Kidney glomerular epithelial cell (primary cell): ENCODE data around the gene SEMA3B.
A peak's percentile ranks its signal among the peaks of the same experiment; 100 is the strongest.
"Not testable (repeated sequence)": the region's sequence is repeated elsewhere in the genome, so short reads cannot be mapped to it uniquely, and the experiment has no call there.

Experiments
- DNase-seq: peaks from one replicate; lab custom pipeline; 2025; lab: John Stamatoyannopoulos, UW

The SEMA3B gene

DNA sequence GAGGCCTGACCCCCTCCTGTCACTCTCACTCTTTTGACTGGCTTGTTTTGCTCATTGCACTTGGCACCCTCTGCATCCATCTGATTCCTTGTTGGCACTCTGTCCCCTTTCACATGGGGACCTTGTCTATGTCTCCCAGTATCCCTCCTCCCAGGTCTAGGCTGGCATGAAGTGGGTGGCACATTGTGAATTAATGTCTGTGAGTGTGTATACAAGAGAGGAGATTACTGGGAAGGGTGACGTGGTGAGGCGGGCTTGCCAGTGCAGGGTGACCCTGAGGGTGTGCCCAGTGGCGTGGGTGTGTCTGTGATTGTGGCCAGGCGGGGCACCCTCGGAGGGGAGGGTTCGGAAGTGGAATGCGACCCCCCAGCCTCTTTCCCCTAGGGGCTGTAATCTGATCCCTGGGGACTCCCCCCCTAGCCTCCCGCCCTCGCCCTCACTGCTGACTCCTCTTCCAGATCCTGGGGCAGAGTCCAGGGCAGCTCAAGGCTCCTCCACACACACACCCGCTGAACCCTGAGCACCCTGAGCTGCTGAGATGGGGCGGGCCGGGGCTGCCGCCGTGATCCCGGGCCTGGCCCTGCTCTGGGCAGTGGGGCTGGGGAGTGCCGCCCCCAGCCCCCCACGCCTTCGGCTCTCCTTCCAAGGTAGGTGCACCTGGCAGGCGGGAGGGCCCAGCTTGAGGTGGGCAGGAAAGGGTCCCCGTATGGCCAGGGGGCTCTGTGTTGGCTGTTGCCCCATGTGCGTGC, at the start of gene SEMA3B:
TSS of gene SEMA3B (plus strand) at position 445 of the 749 bp plus-strand sequence. CDS start at position 539, 94 bp downstream.
- DNase-seq = peak; percentile 72

DNA sequence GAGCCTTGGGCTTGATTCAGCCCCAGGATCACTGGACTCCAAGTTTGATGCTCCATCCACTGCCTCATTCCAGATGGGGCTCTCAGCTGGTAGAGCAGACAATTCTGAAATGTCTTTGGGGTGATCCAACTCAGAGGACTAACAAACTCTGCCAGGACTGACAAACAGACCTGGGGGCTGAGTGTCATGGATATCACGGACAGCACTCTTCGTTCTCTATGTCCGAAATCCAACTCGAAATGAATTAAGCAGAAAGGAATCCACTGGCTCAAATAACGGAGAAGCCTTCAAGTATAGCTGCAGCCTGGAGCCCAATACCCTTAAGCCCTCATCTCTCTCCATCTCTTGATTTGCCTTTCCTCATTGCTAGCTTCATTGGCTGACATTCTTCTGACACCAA, 49.7 kb upstream of the SEMA3B start:
- DNase-seq = no peak

DNA sequence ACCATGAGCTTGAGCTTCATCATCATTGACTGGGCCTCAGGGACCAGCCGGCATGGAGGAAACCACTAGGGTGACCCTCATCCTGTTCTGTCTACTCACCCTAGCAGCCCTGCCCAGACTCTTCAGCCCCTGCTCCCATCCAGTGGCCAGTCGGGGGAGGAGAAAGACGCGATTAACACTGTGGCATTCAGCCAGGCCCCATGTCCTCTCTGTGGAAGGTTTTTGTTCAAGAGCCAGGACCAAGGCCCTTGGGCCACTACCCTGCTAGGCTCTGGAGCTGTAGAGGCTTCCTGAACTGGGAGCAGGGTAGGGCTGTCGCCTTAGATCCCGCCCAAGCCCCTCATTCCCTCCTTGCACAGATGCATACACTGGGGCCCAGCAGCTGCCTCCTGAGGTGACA, 48.8 kb upstream of the SEMA3B start:
- no peak for DNase-seq

DNA sequence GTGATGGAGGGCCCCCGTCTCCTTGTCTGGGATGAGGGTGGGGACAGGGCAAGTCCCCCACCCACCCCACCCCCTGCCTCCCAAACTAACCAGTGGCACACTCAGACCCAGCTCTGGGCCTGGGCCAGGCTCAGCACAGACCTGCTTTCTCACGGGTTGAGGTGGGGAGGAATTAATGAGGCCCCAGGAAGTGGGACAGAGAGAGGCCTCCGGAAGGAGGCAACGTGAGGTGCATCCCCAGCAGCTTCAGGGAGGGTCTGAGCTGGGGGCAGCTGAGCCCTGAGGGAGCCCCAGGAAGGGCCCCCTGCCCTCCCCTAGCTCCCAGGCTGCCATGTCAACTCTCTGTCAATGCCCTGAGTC, 47.9 kb upstream of the SEMA3B start:
- no peak for DNase-seq

DNA sequence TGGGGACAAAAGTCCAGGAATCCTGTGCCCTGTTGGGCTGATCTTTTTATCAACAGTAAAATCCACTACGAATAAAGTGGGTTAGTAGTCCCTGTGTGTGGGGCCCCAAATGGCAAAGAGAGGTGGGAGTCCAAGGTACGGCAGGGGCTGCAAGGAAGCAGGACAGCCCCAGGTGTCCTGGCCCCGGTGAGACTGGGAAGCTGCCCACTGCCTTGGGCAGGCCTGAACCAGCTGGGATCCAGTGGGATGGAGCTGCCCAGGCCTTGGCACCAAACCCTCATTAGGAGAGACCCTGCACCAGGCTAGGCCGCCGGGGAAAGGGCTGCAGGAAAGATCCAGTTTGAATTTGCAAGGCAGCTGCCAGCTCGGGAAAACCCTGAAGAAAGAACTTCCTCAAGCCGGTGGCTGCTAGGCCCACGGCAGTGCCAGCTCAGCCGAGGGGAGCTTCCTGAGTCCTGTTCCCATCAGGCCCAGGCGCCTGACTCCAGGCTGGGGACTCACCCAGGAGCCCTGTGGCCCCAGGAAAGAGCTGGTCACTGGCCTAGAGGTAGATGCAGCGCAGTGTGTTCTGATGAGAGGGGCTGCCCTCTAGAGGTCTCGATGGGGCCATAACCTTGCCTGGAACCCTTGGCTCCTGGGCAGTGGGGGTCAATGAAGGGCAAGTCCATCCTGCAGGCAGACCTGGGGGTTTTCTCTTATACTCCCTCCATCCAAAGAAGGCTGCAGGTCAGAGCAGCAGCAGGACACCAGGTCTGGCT, 47.4 kb upstream of the SEMA3B start:
- no peak for DNase-seq

DNA sequence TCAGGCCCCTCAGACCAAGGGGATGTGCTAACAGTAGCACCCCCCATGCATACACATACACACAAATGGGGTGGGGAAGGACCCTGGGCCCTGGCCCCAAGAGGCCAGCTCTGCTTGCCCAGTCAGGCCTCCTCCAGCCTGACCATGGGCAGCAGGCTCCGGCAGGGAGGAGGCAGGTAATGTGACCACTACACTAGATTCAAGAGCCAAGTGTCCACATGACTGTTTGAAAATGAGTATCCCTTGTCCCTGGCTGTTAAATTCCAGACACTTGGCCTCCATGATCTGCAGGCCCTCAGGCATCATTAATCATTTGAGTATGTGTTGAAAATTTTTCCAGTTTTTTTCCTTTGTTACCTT, 46.8 kb upstream of the SEMA3B start:
- no peak for DNase-seq

DNA sequence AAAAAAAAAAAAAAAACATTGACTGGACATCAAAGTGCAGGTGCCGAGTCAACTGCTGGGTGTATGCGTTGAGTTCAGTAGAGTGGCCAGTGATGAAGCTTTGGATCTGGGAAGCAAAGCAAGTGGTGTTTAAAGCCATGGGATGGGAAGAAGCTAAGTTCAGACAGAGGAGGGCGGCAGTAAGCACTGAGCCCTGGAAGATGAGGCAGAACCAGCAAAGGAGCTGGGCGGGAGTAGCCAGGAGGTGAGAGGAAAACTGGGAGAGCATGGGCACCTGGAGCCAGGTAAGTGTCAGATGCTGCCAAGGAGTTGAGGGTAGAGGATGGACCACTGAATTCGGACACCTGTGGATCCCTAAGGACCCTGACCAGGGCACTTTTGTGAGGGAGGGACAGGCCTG, 44.3 kb upstream of the SEMA3B start:
- DNase-seq = no peak

DNA sequence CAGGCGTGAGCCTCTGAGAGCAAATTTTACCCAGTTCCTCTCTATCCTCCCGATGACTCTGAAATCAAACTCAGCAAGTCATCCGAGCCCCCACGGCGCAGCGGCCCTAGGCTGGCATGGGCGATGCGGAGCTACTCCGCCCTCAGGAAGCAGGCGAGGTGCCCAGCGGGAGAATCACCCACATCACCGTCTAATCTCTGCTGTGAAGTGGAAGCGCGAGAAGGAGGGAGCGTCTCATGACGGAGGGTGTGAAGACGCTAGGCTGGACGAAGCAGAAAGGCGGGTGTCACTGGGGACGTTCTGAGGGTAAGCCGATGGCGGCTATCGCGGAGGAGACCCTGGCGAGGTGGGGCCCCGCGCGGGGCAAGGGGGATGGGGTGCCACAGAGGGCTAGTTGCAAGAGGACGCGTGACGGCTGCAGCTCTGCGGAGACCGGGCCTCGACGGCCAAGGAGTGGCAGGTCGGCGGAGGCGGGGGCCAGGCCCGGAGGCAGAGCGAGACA, 42.0 kb upstream of the SEMA3B start:
- DNase-seq = no peak

DNA sequence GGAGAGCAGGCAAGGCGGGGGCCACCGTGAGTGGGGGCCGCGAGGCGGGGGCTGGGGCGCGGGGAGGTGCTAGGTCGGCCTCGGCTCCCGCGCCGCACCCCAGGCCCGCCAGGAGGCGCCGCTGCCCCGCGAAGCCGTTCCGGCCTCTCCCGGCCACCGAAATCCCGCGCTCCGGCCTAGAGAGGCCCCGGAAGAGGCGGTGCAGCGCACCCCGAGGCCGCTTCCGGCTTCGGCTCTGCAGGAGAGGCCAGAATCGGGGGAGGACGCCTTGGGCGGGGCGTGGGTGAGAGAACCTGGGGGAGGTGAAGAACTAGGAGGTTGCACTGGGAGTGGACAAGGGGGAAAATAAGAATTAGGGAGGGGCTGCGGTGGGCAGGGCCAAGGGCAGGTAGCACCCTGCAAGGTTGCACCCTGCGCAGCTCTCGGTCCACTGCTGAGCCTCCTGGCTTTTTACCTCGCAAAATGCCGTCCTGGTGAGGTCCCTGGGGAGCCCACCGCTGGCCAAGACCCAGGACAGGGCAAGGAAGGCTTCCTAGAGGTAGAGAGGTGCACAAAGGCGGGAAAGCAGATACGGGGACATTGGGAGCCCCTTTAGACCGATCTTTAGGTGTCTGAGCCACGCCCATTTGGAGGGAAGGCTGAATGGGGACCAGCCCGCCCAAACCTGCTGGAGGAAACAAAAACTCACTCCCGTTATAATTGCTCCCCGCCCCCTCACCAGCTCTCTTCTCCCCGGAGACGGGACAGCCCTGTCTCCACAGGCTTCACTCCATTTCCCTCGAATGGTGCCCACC, 41.4 kb upstream of the SEMA3B start:
- peak; percentile 90 for DNase-seq

DNA sequence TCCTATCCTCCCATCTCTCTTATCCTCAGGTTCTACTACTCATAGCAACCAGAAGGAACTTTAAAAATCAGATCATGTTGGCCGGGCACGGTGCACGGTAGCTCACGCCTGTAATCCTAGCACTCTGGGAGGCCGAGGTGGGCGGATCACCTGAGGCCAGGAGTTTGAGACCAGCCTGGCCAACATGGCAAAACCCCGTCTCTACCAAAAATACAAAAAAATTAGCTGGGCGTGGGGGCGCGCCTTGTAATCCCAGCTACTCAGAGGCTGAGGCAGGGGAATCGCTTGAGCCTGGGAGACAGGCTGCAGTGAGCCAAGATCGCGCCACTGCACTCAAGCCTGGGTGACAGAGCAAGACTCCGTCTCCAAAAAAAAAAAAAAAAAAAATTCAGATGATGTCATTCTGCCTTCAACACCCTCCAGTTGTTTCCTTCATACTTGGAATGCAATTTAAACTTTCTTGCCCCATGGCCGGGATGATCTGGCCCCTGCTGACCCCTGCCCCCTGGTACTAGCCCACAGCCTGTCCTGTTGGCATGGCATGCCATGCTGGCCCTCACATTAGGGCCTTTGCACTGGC, 40.7 kb upstream of the SEMA3B start:
- not testable (repeated sequence) for DNase-seq

DNA sequence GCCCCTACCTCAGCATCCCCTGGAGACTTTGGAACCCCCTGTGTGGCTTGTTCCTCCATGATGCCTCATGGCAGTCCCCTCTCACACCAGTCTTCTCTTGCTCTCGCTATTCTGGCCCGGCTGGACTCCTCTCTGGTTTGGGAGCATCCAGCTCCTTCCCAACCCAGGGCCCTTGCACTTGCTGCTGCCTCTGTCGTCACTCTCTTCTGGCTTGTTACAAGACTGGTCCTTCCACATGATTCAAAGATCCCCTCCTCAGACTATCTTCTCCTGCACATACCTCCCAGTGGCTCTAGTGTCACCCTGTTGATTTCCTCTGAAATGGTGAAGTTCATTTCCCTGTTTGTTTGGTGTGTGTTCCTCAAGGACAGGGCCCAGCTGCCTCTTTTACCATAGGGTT, 39.5 kb upstream of the SEMA3B start:
- no peak for DNase-seq

DNA sequence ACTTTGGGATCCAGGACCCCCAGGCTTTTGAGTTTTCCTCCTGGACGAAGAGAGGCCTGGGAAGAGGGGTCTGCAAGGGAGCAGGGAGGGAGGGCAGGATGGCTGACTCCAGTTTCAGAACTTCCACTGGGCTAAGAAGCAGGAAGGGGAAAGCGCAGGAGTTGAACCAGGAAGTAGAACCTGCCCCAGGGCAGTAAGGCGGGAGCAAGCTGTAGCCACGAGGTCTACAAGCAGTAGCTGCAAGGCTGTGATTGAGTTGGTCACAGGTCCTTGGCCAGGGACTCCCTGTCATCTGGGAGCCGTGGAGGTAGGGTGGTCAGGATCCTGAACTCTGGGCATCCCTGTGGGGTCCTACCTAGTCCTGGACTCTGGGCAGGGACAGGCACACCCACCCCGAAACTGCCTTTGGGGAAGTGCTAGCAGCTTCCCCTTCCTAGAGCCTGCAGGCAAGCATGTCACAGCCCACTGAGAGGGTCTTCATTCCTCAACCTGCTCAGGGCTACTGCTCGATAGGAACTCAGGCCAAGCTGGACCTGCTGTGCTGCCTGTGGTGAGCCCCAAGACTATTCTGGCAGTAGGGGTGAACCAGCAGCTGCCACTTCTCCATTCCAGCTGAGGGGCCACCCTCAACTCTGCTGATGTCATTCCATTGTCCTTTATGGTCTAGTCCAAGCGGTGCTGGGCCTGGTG, 38.7 kb upstream of the SEMA3B start:
- DNase-seq = no peak

DNA sequence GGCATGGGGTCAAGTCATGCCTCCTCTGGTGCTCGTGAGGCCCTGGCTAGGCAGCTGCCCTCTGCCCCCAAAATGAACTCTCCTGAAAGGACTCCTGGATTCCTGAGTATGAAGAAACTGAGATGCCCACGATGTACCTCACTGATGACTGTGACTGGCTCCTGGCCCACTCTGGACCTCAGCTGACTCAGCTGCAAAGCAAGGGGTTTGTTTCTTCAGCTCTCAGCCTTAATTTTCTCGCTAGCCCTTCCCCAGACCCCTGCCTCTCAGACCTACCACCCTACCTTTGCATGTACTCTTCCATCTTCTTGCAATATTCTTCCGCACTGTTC, 38.2 kb upstream of the SEMA3B start:
- no peak for DNase-seq

DNA sequence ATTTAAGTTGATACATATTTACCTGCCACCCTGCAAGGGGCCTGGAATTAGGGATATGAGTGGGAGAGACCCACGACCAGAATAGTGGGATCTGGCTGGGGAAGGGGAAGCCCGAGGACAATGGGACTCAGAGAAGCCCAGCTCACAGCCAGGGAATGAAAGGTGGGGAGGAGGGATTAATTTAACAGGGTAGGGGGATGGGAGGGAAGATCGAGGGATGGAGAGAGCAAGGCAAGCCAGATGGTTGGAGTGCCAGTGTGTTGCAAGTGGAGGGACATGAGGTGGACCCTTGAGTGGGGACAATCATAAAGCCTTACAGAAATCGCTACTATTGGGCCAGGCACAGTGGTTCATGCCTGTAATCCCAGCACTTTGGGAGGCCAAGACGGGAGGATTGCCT, 37.4 kb upstream of the SEMA3B start:
- DNase-seq = no peak

DNA sequence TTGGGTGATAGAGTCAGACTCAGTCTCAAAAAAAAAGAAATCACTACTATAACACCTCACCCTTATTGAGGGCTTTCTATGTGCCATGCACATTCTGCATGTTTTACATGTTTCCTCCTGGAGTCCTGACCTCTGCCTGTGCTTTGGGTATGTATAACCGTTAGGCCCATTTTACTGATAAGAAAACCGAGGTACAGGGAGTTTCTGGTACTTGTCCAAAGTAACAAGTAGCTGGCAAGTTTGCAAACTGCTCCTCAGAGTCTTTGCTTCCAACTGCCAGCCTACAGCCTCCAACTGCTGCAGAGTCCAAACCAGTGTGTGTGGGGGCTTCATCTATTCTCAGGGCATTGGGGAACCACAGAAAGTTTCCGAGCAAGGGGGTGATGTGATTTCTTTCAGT, 36.6 kb upstream of the SEMA3B start:
- no peak for DNase-seq

DNA sequence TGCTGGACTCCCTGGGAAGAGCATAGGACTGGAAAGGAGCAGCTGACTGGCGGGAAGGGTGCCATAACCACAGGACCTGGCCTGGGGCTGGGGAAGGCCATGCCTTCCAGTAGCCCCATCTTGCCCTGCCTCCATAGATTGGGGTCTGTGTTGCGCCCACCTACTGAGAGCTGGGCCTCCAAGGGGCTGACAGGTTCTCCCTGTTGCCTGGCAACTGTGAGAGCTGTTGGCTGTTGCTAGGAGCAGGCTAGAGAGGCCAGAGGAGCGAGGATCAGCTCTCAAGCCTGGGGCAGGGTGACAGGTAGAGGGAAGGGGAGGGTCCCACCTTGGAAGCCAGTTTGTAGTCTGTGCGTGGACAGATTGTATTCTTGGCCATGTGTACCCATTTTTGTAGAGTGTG, 35.8 kb upstream of the SEMA3B start:
- DNase-seq = no peak

DNA sequence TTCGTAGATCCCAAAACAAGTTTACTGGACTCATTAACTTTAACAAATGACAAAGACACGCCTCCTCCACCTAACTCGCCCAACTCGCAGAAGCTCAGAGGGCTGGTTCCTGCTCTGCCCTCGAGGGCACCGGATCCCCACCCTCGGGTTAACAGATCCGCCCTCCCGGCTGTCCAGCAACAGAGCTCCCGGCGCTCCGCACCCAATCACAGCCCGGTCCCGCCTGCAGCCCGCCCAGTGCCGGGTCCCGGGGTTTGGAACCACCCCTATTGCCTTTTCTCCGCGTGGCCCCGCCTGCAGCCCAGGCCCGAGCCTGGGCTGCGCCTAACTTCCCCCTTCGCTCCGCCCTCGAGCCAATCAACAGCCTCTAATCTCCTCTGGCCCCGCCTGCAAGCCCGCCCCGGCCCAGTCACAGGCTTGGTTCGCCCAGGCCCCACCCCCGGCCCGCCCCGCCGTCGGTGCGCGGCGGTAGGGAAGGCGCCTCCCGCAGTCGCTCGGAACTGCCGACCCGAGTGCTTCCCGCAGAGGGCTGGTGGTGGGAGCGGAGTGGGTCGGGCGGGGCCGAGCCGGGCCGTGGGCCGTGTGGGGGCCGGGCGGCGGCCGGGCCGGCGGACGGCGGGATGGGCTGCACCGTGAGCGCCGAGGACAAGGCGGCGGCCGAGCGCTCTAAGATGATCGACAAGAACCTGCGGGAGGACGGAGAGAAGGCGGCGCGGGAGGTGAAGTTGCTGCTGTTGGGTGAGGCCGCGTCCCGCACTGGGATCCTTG, 33.0 kb upstream of the SEMA3B start, which contains the start of gene GNAI2:
TSS of gene GNAI2 (plus strand) at position 489 of the 768 bp plus-strand sequence. CDS start at position 621, 132 bp downstream.
- DNase-seq = peak; percentile 99

DNA sequence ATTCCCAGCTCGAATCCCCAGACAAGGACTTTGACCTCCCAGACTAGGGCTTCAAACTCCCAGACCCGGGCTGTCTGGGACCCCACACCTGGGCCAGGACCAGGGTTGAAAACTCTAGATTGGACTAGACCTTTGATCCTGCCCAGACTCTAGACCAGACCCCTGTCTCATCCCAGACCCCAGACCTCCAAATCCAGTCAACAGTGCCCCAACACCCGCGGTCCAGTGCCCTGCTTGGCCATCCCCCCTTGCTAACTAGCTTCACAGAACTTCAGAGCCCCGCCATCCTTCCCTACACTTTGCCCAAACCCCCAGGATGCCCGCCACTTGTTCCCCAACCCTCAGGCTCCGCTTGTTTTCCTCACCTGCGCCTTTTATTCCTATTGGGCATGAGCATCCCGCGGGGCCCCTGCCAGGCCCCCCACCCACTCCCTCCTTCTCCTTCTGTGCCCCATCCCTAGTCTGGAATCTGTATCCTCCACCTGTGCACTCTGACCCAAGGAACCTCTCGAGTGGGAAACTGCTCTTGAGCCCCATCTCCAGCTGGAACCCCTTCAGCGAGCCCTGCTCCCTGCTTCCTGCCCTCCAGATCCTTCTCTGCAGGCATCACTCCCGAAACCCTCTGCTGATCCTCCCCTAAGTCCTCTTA, 32.3 kb upstream of the SEMA3B start:
- no peak for DNase-seq

DNA sequence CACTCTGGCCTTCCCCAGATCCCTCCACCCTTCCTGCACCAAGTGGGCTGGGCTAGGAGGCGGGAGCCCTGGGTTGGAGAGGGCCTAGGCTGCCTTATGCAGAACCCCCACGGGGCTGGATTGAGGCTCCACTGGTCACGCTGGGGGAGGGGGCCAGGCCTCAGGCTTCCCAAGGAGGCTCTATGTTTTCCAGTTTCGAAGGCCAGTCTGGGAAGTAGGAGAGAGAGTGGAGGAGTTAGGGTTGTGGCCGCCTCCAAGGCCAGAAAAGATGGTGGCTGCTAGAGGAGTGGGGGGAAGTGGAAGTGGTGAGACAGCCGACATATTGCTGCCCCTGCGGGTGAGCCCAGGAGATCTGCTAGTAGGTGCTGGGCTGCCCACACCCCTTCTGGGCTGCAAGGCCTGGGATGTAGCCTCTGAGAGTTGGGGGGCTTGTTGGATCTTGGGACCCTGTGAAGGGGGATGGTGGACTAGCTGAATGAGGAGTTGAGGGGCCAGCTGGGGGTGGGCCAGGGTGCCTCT, 31.8 kb upstream of the SEMA3B start:
- no peak for DNase-seq
